RPMI8226 (cell line): ENCODE measurements around the gene MTUS2.
A peak's percentile ranks its signal among the peaks of the same experiment; 100 is the strongest.

Experiments
- DNase-seq: peaks from one replicate; pipeline ENCODE4 v3.0.0-alpha.2; 2015

The MTUS2 gene

DNA sequence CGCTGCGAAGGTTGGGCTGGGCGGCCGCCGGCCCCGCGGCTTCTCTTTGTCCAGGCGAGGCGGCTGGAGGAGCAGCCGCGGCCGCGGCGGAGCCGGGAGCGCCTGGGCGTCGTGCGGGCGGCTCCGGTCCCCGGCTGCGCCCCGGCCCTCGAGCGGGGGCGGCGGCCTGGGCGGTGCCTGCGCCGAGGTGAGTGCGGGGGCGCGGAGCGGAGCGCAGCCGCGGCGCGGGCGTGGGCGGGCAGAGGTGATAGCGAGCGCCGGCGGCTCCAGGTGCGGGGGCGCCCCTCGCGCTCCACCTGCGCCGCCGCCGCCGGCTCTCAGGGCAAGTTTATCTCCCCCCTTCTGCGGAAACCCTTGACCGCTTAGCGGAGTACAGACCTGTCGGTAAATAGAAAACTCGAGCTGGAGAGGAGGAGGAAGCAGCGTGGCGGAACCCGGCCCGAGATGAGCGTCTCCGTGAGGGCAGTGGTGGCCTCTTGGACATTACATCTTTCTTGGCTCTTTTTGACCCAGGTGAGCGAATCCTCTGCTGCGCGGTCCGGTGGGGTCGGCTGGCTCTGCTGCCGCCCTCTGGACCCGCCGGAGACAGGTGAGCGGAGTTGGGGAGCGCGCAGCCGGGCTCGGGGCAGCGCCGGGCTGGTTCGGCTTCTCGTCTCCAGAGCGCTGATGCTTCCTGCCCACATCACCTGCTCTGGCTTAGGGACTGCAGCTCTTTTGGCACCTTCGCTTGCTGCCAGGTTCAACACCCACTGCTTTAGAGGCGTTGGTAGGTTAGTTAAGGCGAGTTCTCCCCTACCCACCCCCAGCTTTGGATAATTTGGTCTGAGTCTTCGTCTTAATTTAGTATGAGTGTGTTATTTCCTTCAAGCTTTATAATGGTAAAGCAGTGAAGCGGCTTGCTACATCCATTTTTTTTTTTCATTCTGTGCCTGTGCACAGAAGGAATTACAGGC lies at the start of gene MTUS2:
Gene MTUS2 (plus strand): TSS at position 241 of the 953 bp plus-strand sequence.
- DNase-seq, result peak; percentile 41

DNA sequence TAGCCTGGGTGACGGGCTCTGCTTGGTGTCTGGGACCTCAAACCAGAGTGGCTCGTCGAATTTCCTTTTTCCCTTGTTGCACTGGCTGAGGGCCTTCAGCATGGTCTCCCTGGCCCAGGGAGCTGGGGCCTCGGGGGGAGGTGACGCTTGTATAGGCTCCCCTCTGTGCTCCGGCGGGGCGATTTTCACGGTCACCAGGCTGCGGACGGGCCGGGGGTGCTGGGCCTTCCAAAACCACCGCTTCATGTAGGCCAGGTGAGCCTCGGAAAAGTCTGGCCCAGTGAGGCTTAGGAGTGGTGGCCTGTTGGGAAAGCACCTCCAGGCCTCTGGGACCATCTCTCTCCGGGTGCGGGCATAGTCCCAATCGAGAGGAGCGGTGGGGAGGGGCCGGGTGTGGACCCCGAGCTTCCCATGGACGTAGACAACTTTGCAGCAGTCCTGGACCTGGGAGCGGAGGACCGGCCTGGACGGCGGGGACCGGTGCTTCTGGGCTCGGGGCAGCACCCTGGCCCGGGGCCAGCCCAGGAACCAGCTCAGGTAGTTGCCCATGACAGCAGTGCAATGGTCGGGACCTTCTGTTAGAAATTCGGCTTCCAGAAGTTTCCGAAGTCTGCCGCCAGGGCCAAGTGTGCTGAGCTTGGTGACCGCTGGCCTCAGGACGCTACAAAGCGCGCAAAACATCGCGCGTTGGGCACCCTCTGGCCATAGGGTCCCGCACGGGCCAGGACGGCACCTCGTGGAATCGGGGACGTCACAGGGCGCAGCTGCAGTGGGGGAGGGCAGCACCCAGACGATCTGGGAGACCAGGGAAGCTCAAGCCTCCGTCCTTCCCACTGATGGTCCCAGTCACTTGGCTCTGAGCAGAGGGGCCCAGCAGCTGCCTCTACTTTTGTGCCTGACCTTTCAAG lies 41.6 kb upstream of the MTUS2 start:
- DNase-seq, result no peak

DNA sequence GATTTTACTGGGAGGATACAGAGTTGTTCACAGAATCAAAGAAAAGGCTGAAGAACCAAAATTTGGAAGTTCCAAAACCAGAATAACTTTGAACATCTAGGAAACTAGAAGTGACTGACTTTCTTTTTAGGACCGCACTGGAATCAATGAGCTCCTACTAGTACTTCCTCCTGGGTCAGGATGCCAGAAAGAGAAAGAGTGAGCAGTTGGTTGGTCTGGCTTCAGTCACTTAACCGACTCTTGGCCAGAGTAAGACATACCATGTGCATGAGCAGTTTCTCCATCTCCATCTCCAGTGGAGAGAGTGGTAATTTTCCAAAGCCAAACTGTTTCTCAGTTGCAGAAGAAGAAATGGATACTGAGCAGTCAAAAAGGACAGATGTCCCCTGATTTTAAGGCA lies 27.1 kb upstream of the MTUS2 start:
- DNase-seq, result no peak

DNA sequence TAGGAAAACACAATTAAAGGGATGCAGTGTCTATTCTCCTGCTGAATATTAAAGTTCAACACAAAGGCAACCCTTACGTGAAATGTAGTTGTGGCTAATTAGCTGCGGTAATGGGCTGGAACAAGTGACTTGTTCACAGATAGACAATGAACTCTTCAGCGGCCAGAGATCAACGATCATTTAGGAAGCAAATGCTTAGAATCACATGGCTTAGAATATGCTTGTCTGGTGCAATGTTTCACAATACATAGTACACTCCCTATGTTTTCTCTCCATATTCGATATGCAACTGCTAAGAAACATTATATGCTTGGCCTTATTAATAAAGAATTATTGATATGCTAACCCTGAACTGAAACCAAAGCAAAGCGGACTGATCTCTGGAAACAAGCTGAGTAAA lies 25.7 kb upstream of the MTUS2 start:
- no peak for DNase-seq

DNA sequence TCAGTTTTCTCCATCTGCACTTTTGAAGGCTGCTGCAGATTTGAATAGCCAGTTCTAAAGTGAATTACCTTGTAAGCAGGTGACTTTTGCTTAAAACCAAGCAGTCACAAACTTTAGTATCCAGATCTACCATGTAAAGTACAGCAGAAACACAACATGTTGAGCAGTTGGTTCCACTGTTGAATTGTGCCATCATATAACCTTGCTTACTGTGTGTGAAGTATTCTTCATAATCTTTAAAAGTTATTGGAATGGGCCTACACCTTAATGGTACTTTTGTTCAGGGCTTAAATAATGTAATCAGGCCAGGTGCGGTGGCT lies 23.2 kb upstream of the MTUS2 start:
- DNase-seq, result no peak

DNA sequence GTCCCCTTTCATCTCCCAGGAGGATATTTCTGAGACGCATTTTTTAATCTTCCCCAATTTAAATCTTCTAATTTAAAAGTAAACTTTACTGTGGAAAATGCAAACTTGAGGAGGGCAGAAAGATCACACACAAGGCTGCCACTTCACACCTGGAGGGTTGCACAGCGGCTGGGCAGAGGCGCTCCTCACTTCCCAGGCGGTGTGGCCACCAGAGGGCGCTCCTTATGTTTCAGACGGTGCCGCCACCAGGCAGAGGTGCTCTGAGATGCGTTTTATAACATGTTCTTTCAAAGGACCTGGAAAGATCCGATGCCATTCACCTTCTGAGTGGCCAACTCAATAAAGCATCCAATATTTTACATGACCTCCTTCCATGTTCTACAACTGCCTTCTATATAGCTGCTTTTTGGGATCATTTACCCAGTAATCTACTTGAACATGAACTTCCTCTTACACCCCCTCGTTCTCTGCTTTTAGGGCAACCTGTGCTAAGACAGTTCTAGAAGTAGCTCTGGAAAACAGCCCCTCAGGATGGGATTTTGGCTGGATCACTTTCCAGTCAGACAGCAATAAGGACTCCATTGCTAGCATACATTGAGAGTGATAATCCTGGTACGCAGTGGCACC lies 14.8 kb upstream of the MTUS2 start:
- DNase-seq, result peak; percentile 58

DNA sequence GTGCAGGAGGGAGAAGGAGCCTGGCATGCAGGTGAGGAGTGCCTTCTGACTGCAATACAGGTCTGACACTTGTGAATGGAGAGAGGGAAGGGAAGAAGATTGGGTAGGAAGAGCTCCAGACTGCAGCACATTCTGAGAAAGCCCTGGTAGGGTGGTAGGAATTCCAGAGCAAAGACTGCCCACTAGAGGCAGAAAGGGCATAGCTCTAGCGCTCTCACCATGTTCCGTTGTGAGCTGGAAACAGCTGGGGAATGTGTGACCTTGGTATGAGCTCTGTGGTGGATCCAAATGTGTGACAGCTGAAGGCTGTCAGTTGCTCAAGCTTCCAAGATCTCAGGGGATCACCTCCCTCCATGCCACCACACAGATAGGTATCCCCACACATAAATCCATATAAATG lies 2.9 kb upstream of the MTUS2 start:
- no peak for DNase-seq

DNA sequence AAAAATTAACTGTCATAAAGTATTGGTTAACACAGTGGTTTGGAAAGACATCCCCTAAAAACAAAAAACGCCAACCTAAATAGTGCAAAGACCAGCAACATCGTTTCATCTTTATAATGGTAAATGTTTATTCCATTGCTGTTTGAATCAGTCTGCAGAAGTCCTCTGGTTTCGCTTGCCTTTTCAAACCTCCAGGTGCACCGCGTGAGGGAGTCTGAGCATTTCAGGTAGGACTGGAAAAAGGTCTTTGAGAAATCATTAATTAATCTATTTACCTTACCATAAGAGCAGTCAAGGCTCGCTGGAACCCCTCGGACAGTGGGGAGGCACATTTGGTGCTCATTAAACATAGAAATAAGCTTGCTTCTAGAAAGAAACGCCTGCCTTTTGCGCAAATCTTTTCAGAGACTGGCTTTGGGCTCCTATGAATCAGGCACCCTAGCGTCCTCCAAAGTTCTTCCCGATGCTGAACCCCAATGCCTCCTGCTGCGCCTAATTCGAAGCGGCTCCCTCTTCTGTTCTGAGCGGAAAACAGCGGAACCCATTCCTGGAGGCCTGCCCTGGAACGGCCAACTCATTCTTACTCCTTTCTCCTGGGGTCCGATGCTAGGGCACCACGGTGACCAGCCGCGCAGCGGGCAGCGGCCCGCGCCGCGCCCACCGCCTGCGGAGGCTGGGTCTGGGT lies 951 bp upstream of the MTUS2 start:
- DNase-seq, result peak; percentile 58

DNA sequence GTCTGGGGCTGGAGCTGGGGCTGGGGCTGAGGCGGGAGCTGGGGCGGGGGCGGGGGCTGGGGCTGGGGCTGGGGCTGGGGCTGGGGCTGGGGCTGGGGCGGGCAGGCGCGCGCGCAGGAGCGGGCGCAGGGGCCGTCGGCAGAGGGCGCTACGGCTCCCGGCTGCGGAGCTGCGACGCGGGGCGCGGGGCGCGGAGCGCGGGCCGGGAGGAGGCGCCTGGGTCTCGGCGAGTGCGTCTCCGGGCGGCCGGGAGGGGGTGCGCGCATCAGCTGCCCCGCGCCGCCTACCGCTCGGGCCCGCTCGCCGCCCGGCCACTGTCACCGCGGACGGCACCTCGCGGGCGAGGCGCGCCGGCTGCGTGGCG lies 422 bp upstream of the MTUS2 start:
- peak; percentile 74 for DNase-seq

DNA sequence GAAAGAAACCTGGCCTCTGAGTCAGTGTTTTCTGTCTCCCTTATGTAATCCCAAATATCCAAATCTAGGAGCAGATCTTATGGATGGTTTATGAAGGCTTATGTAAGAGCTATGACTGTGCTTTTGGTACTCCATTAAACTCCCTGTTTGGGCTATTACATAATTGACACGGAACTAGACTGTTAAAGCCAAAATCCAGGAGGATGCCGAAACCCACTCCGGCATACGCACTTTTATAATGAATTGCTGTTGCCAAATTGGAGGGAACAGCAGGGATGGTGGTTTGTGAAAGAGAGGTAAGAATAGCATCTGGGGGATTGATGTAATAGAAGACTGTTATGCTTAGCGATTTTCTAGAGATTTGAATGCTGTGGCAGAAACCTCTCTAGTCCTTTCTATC lies 2.0 kb downstream of the MTUS2 start:
- DNase-seq, result no peak

DNA sequence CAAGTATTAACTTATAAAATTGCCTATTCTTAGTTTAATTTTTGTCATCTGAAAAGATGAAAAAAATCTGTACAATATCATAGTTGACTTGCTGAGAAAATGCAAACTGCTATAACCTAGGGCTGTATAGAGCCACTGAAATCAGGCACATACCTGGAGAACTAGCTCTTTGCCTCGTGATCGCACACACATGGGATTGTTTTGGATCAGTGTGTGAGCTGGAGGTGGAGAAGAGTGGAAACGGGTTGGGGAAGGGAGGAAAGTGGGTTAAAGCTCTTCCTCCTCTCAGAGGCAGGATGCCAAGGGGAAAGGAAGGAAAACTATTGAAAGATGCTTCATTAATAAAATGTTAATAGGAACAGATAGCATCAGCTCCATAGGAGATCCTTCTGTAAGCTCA lies 2.7 kb downstream of the MTUS2 start:
- no peak for DNase-seq

DNA sequence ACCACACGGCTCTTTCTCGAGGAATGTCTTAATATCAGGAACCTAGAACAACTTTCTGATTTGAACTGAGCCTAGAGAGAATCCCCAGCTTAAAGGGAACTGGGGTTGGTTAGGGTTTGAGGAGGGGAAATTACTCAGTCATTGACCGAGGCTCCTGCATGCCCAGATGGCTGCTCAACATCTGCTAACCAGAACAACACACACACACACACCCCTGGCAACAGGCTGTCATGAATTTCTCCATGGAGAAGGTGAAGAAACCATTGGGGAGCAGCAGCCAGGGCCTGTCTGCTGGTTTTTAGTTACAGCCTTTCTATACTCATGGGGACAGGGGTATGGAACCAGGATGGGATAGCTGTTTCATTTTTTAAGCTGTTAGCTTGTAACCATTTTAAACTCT lies 5.2 kb downstream of the MTUS2 start:
- no peak for DNase-seq

DNA sequence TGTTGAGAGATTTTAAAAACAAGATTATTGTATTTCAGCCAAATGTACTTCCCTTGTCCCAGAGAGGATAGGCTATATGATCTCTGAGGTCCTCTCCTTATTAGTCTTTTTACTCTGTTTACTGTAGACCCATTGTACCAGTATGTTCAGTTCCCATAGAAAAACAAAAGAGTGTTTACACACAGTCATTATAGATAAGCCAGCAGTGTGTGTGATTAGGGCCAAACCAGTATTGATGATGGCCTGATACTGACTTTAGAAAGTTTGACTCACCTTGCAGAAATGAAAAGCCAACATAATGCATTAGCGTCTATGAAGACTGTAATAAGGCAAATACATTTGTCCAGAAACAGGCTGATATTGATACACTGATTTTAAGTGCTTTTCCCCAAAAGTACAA lies 6.2 kb downstream of the MTUS2 start:
- no peak for DNase-seq

DNA sequence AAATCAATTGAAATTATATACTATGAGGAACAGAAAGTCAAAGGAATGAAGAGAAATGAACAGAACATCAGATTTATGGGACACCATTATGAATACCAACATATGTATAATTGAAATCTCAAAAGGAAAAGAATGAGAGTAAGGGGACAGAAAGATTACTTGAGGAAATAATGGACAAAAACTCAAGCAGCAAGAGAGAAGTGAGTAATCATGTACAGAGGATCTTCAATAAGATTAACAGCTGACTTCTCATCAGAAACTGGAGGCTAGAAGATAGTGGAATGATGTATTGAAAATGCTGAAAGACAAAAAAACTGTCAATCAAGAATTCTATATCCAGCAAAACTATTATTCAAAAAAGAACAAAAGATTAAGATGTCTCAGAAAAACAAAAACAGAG lies 10.4 kb downstream of the MTUS2 start:
- no peak for DNase-seq

DNA sequence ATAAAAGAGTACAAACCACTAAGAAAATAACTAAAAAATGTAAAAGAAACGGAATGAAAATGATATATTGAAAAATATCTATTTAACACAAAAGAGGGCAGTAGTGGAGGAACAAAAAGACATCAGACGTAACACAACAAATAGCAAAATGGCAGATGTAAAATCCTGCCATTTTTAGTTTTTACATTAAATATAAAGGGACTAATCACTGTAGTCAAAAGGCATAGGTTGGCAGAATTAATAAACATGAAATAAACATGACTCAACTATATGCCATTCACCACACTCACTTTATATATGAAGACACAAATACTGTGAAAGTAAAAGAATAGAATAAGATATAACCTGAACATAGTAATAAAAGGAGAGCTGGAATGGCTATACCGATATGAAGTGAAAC lies 11.0 kb downstream of the MTUS2 start:
- DNase-seq, result no peak

DNA sequence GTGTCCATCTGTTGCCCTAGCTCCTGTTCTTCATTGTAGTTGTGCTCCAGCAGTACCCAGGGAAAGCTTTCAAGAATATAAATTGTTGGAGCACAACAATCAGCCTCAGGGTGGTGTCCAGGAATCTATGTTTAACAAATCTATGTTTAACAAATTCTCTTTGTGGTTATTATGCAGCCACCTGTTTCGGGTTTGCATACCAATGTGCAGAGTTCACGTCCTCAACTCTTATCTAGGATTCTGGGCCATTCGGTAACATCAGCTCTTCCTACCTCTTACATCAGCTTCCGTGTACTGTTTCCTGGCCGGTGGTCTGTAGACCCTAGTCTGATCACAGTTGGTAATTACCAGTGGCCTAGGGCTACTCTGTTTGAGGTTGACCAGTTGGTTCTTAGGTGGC lies 17.0 kb downstream of the MTUS2 start:
- DNase-seq, result no peak

DNA sequence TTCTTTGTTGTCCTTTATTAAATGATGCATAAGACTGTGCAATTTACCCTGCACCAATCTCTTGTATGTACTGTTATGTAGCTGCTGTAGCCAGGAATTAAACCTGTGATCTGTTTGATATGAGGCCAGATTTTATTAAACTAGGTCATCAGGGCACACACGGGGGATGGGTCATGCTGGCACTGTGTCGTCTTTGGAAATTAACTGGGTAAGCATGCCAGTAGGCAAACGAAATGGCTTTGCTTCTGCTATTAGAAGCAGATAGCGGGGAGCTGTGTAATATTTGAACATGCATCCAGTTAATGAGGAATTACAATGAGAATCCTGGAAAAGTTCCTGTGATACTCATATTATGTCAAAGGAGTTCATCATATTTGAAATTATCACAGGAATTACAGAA lies 23.5 kb downstream of the MTUS2 start:
- no peak for DNase-seq

DNA sequence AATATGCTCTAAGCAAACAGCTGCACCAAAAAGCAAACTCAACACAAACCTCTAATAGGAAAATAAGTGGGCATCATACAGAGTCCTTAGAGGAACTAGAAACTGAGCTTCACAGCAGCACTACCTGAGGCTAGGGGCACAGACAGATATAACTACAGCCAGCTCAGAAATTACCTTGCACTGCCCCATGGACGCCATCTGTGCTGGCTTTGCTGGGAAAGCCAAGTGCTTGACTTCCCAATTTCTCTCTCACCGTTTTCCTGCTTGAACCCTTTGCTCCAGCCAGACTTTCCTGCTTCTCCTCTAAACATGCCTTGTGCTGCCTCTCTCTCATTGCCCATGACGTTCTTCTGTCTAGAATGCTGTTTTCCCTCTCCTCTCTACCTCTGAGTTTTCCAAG lies 29.3 kb downstream of the MTUS2 start:
- DNase-seq, result peak; percentile 48

DNA sequence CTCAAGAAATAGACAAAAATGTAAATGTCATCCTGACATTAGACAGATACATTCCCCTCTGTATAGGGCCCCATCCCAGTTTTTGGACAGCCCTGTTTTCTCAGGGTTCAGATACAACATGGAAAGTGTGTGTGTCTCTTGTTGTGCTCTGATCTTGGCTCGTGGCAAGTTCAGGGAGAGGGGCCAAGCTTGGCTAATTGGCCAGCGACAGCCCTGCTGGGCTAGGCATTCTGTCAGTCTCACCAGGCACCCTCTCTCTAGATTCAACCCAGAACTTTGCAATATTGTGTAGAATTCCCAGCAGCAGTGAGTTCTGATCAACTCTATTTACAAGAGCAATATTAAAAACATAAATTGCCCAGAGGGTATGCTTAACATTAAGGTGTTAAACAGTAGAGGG lies 30.1 kb downstream of the MTUS2 start:
- DNase-seq, result no peak

DNA sequence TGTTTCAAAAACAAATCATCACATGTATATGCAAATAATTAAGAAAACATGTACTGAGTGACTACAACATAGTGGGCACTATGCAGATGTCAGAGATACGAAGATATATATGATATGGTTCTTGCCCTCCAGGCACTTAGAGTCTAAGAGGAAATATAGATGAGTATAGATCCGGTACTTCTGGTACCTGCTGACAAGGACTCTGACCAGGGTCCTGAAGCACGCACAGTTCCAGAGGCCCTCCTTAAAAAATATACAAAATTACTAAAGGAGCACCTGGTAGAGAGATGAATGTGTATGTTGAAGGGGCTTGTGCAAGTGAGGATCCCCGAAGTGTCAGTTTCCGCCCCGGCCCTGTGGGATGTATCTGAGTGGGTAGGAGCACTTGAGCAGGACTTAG lies 31.3 kb downstream of the MTUS2 start:
- DNase-seq, result no peak

DNA sequence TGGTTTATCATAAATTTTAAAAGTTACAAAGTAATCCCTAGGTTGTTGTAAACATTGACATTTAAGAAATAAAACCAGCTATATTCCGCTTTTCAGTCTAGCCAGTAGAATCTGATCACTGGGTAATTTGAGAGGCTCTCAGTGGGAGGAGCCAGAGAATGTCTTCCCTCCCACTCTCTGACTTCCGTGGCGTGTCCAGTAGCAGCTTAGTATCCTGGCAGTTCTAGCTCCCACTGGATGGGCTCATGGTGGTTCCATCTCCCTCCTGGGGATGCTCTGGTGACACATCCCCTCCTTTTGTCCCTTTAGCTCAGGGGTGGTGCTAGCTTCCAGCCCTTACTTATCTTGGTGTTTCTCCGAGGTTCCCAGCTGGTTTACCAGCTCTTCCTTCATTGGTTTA lies 34.5 kb downstream of the MTUS2 start:
- no peak for DNase-seq

DNA sequence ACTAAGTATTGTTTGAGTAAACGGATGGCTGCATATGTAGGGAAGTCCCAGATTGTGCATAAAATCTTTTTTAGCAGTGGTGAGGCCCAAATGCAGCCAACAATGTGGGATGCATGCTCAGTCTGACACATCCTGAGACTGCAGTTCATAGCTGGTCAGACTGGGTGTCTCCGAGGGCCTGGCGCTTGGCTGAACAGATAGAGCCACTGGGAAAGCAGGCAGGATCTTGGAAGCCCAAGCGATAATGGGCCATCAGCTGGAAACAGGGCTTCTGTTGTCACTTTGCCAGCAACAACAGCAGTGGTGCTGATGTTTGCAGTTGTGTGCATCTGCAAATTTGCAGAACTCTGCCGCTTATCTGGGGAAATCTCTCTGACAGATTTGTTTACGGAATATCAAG lies 36.1 kb downstream of the MTUS2 start:
- DNase-seq, result no peak

DNA sequence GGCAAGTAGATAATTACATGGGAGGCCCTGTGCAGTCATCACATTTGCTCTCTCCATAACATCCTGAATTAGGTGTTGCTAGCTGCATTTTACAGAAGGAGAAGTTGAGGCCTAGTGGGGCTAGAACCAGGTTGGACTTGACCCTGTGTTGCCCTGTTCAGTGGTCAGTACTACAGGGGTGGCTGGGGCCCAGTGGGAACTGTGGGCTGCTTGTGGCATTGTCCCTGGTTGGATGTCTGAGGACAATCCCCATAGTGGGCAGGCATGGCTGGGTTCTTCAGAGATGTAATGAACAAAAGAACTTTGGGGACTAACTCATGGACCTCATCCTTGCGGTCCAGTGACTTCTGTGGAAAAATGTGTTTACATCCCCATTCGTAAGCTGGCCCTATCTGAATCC lies 38.9 kb downstream of the MTUS2 start:
- DNase-seq, result no peak
